Fibroblast of lung (primary cell): ENCODE data around the gene KRTAP5-11. TPM values are rescaled to one million over a fixed set of nuclear protein-coding genes. Genes with fewer than 3 reads are reported as not detected.

ENCODE experiments used
- DNase-seq, 2 donors: peaks; one replicate each; pipeline versions ENCODE4 v3.0.0 to v3.0.0-alpha.2; 2010; ENCODE audit warnings: low read depth in 2 of 2
- H2AFZ ChIP-seq: 2 replicates; pipeline ENCODE4 v1.5.1; 2012; ENCODE audit warnings: low read length, control low read depth, inconsistent platforms
- H3K27ac ChIP-seq: 2 replicates; pipeline ENCODE4 v1.5.1; 2011; ENCODE audit warnings: low read length, control low read depth; ENCODE audit not compliant: insufficient read depth
- H3K27me3 ChIP-seq: 2 replicates; pipeline ENCODE4 v1.5.1; 2011; ENCODE audit warnings: mild to moderate bottlenecking, low read length; ENCODE audit not compliant: control insufficient read depth, insufficient read depth
- H3K36me3 ChIP-seq: 2 replicates; pipeline ENCODE4 v1.5.1; 2011; ENCODE audit warnings: low read length; ENCODE audit not compliant: control insufficient read depth, insufficient read depth
- H3K4me1 ChIP-seq: 2 replicates; pipeline ENCODE4 v1.5.1; 2011; ENCODE audit warnings: low read length; ENCODE audit not compliant: control insufficient read depth, insufficient read depth; ENCODE audit errors: extremely low read depth
- H3K4me2 ChIP-seq: 2 replicates; pipeline ENCODE4 v1.5.1; 2011; ENCODE audit warnings: low read length, control low read depth; ENCODE audit not compliant: insufficient read depth; ENCODE audit errors: extremely low read depth
- H3K4me3 ChIP-seq, 4 experiments: fragments of 200-600 bp in 1 of 4; sonication (generic) in 1 of 4; replicated peaks in 1 of 4; 2 replicates each; pipeline ENCODE4 v1.5.1; 2011 to 2016; ENCODE audit warnings: low read length in 4 of 4, low read depth in 3 of 4, mild to moderate bottlenecking in 3 of 4, control low read depth in 2 of 4, inconsistent platforms in 1 of 4, mixed read lengths in 1 of 4; ENCODE audit not compliant: insufficient read depth in 1 of 4; ENCODE audit errors: control extremely low read depth in 1 of 4
- H3K79me2 ChIP-seq: 2 replicates; pipeline ENCODE4 v1.5.1; 2012; ENCODE audit warnings: mild to moderate bottlenecking, low read length, inconsistent platforms; ENCODE audit not compliant: control insufficient read depth, insufficient read depth
- H3K9ac ChIP-seq: 2 replicates; pipeline ENCODE4 v1.5.1; 2011; ENCODE audit warnings: mild to moderate bottlenecking, low read length, control low read depth; ENCODE audit not compliant: insufficient read depth
- H3K9me3 ChIP-seq: 2 replicates; pipeline ENCODE4 v1.5.1; 2012; ENCODE audit warnings: low read depth, low read length; ENCODE audit not compliant: control insufficient read depth, insufficient read depth
- H4K20me1 ChIP-seq: 2 replicates; pipeline ENCODE4 v1.5.1; 2011; ENCODE audit warnings: low read length; ENCODE audit not compliant: control insufficient read depth, insufficient read depth; ENCODE audit errors: extremely low read depth
- CTCF ChIP-seq, 2 donors: IDR thresholded peaks in 1 of 2; conservative IDR thresholded peaks in 1 of 2; 1 replicate in 1 of 2; 2 replicates in 1 of 2; pipeline ENCODE4 v1.5.1; 2011 to 2012; ENCODE audit warnings: low read length in 2 of 2, control low read depth in 1 of 2, inconsistent platforms in 1 of 2, low read depth in 1 of 2, mild to moderate bottlenecking in 1 of 2
- EZH2 ChIP-seq: IDR thresholded peaks from 2 replicates; pipeline ENCODE4 v1.5.1; 2012; ENCODE audit warnings: low read length, control low read depth, mild to moderate bottlenecking; ENCODE audit errors: missing control alignments
- polyA plus RNA-seq, 2 donors: library from polyadenylated mRNA; depleted of rRNA in 1 of 2; stranded (reverse) in 1 of 2; unstranded in 1 of 2; fragments of >200 nt; gene quantifications; 2 replicates each; pipeline ENCODE4 v1.2.1, GENCODE V29; 2011 to 2012; ENCODE audit warnings: missing spikeins in 1 of 2
- total RNA-seq: library from RNA; depleted of rRNA; stranded (reverse); fragments of >200 nt; gene quantifications from 2 replicates; pipeline ENCODE4 v1.2.1, GENCODE V29; 2014

Gene KRTAP5-11
- total and polyA plus RNA-seq, 2 donors (not counting 1 experiment from before 2014, with no cell fraction given): not detected

- Histone ChIP-seq H3K79me2 (no peaks in the 10 kb centered on the region), H3K27me3 (no peaks in the 10 kb centered on the region), H3K36me3 (no peaks in the 10 kb centered on the region), H4K20me1 (no peaks in the 10 kb centered on the region), H3K27ac (no peak overlapping the region), H3K4me1 (no peaks in the 10 kb centered on the region), H3K4me3 (no peak overlapping the region), H3K9me3 (no peaks in the 10 kb centered on the region), H3K9ac (no peak overlapping the region), H2AFZ (no peak overlapping the region), H3K4me2 (no peak overlapping the region)
- TF ChIP-seq CTCF (conservative IDR thresholded peaks at IDR 0.05 in 1 of 2, IDR thresholded peaks at IDR 0.05 in 1 of 2; ENCODE audit: low read depth in 1 of 2, low read length in 2 of 2) (no peak), EZH2 (no peak)
- no peak for DNase-seq
Observed at GRCh38 chr11:71555508-71555907, 27.2 kb downstream of the KRTAP5-11 start.

- no peaks in the 10 kb centered on the region for H3K36me3 ChIP-seq
- H3K27ac ChIP-seq: no peak overlapping the region
- TF ChIP-seq EZH2 (no peak), CTCF (conservative IDR thresholded peaks at IDR 0.05 in 1 of 2, IDR thresholded peaks at IDR 0.05 in 1 of 2; ENCODE audit: low read depth in 1 of 2, low read length in 2 of 2) (no peak)
- H3K9me3 ChIP-seq: no peaks in the 10 kb centered on the region
- H3K4me2 ChIP-seq: no peak overlapping the region
- H2AFZ ChIP-seq: no peak overlapping the region
- no peaks in the 10 kb centered on the region for H3K4me1 ChIP-seq
- H3K27me3 ChIP-seq: no peaks in the 10 kb centered on the region
- H4K20me1 ChIP-seq: no peaks in the 10 kb centered on the region
- DNase-seq: no peak
- H3K79me2 ChIP-seq: no peaks in the 10 kb centered on the region
- no peak overlapping the region for H3K9ac ChIP-seq
- no peak overlapping the region for H3K4me3 ChIP-seq
Observed at GRCh38 chr11:71554996-71555395, 27.7 kb downstream of the KRTAP5-11 start.

- Histone ChIP-seq H3K4me3 (no peak overlapping the region), H3K4me1 (no peaks in the 10 kb centered on the region), H3K27me3 (no peaks in the 10 kb centered on the region), H4K20me1 (no peaks in the 10 kb centered on the region), H3K9me3 (no peaks in the 10 kb centered on the region), H2AFZ (no peak overlapping the region), H3K4me2 (no peak overlapping the region), H3K79me2 (no peaks in the 10 kb centered on the region), H3K27ac (no peak overlapping the region), H3K36me3 (no peaks in the 10 kb centered on the region), H3K9ac (no peak overlapping the region)
- no peak for DNase-seq
- TF ChIP-seq EZH2 (no peak), CTCF (conservative IDR thresholded peaks at IDR 0.05 in 1 of 2, IDR thresholded peaks at IDR 0.05 in 1 of 2; ENCODE audit: low read depth in 1 of 2, low read length in 2 of 2) (no peak)
Observed at GRCh38 chr11:71551711-71552110, 31.0 kb downstream of the KRTAP5-11 start.
